KMS-11 (cell line): ENCODE data around the gene KLF9.

Experiments
- H2AFZ ChIP-seq: fragments of 200-600 bp; sonication (generic); 2 replicates; pipeline ENCODE4 v1.6.1; 2016; ENCODE audit warnings: antibody characterized with exemption, mixed run types, low read depth
- H3K27ac ChIP-seq: fragments of 200-600 bp; sonication (generic); 2 replicates; pipeline ENCODE4 v1.6.1; 2016; ENCODE audit warnings: mild to moderate bottlenecking, mixed run types
- H3K27me3 ChIP-seq: fragments of 200-600 bp; sonication (generic); 2 replicates; pipeline ENCODE4 v1.6.1; 2017; ENCODE audit warnings: mild to moderate bottlenecking, low read depth, mixed run types, moderate library complexity; ENCODE audit not compliant: insufficient read depth
- H3K36me3 ChIP-seq: fragments of 200-600 bp; sonication (generic); 2 replicates; pipeline ENCODE4 v1.6.1; 2017; ENCODE audit warnings: mild to moderate bottlenecking, mixed run types; ENCODE audit not compliant: insufficient read depth
- H3K4me1 ChIP-seq: fragments of 200-600 bp; sonication (generic); 2 replicates; pipeline ENCODE4 v1.6.1; 2016; ENCODE audit warnings: mild to moderate bottlenecking, low read depth, mixed run types; ENCODE audit not compliant: poor library complexity, severe bottlenecking
- H3K4me2 ChIP-seq: fragments of 200-600 bp; sonication (generic); 2 replicates; pipeline ENCODE4 v1.7.0; 2016; ENCODE audit warnings: mild to moderate bottlenecking, mixed run types
- H3K4me3 ChIP-seq: fragments of 200-600 bp; sonication (generic); IDR thresholded peaks from 2 replicates; pipeline ENCODE4 v1.6.1; 2017; ENCODE audit warnings: low read depth, low read length, mixed read lengths; ENCODE audit not compliant: insufficient read depth
- H3K79me2 ChIP-seq: fragments of 200-600 bp; sonication (generic); 2 replicates; pipeline ENCODE4 v1.6.1; 2016; ENCODE audit warnings: low read depth, mixed run types; ENCODE audit not compliant: insufficient read depth
- H3K9ac ChIP-seq: fragments of 200-600 bp; sonication (generic); 2 replicates; pipeline ENCODE4 v1.6.1; 2016; ENCODE audit warnings: mild to moderate bottlenecking, mixed run types
- H4K20me1 ChIP-seq: fragments of 200-600 bp; sonication (generic); 2 replicates; pipeline ENCODE4 v1.6.1; 2016; ENCODE audit warnings: mild to moderate bottlenecking, mixed run types; ENCODE audit not compliant: insufficient read depth
- CTCF ChIP-seq: fragments of 200-600 bp; sonication (generic); conservative IDR thresholded peaks from 2 replicates; pipeline ENCODE4 v1.6.1; 2017; ENCODE audit warnings: low read depth, mild to moderate bottlenecking, antibody characterized with exemption, low read length, moderate library complexity, mixed read lengths

Gene KLF9

GRCh38 chr9:70355801-70356200, 58.7 kb downstream of the KLF9 start:
- Histone ChIP-seq H3K4me3 (no peak overlapping the region), H2AFZ (no peak overlapping the region), H3K79me2 (no peaks in the 10 kb centered on the region), H4K20me1 (no peaks in the 10 kb centered on the region), H3K4me2 (no peak overlapping the region), H3K4me1 (no peaks in the 10 kb centered on the region), H3K9ac (no peak overlapping the region), H3K27me3 (no peaks in the 10 kb centered on the region), H3K36me3 (no peaks in the 10 kb centered on the region), H3K27ac (no peak overlapping the region)
- TF ChIP-seq CTCF = no peak

- Histone ChIP-seq H3K4me1 (no peaks in the 10 kb centered on the region), H3K27ac (no peak overlapping the region), H3K4me3 (no peak overlapping the region), H2AFZ (no peak overlapping the region), H3K4me2 (no peak overlapping the region), H3K27me3 (no peaks in the 10 kb centered on the region), H3K9ac (no peak overlapping the region), H4K20me1 (no peaks in the 10 kb centered on the region), H3K36me3 (no peaks in the 10 kb centered on the region), H3K79me2 (no peaks in the 10 kb centered on the region)
- no peak for TF ChIP-seq CTCF
These were observed 61.7 kb downstream of the KLF9 start for GRCh38 chr9:70352802-70353201.

- Histone ChIP-seq H3K36me3 (no peaks in the 10 kb centered on the region), H3K4me1 (no peaks in the 10 kb centered on the region), H4K20me1 (no peaks in the 10 kb centered on the region), H3K4me3 (no peak overlapping the region), H3K9ac (no peak overlapping the region), H2AFZ (no peak overlapping the region), H3K4me2 (no peak overlapping the region), H3K27ac (no peak overlapping the region), H3K27me3 (no peaks in the 10 kb centered on the region), H3K79me2 (no peaks in the 10 kb centered on the region)
- no peak for TF ChIP-seq CTCF
These were observed 62.1 kb downstream of the KLF9 start for GRCh38 chr9:70352356-70352755.

GRCh38 chr9:70347046-70347445, 67.4 kb downstream of the KLF9 start:
- H3K27me3 ChIP-seq = no peaks in the 10 kb centered on the region
- no peaks in the 10 kb centered on the region for H4K20me1 ChIP-seq
- H3K79me2 ChIP-seq = no peaks in the 10 kb centered on the region
- no peak for TF ChIP-seq CTCF
- no peaks in the 10 kb centered on the region for H3K4me1 ChIP-seq
- H3K27ac ChIP-seq = no peak overlapping the region
- no peak overlapping the region for H2AFZ ChIP-seq
- no peaks in the 10 kb centered on the region for H3K36me3 ChIP-seq
- H3K4me2 ChIP-seq = no peak overlapping the region
- no peak overlapping the region for H3K4me3 ChIP-seq
- no peak overlapping the region for H3K9ac ChIP-seq
